ENCODE results near the gene DUSP21. TPM values are rescaled to one million over a fixed set of nuclear protein-coding genes. Genes with fewer than 3 reads are reported as not detected.

DUSP21 gene
- polyA plus RNA-seq, 1 of the 3 experiments (the other 2 are of a cell fraction): not detected

DNA sequence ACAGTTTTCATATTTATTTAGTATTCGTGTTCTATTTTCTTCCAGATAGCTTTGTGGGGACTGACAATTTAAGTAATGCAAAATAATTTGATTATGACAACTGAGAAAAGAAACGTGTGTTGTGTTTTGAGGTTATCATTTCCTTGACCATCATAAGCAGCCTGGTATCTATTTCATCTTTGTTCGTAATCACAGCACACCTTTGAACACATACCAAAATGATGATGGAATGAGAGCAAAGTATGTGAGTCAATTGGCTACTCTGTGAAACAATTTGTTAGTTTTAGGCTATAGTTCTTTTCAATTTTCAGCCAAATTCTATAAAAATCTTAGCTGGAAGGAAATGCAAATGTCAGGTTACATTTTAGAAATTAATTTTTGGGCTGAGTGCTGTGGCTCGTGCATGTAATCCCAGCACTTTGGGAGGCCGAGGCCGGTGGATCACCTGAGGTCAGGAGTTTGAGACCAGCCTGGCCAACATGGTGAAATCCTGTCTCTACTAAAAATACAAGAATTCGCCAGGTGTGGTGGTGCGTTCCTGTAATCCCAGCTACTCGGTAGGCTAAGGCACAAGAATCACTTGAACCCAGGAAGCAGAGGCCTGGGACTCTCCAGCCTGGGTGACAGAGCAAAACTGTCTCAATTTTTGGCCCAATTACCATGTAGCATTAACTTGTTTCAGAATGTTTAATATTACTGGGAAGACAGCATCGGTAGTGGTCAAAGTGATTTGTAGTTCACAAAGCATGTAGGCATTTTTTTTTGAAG lies 1.1 kb upstream of the DUSP21 start:
- POLR2A ChIA-PET: no interaction called here
- no peaks in the 10 kb centered on the region for H3K9me2 ChIP-seq
- H3K9ac ChIP-seq: no peak overlapping the region
- H3K27me3 ChIP-seq (ENCODE audit: insufficient read depth): no peaks in the 10 kb centered on the region; the same call in 1 of the 2 replicates
- no peak overlapping the region for H3K4me2 ChIP-seq
- CTCF ChIA-PET: interaction anchor here (0.6 kb wide), 1 partner anchor 24 kb away, joined by 3 read pairs; no protein-coding TSS in a partner anchor
- WGBS (ENCODE audit: low lambda C conversion rate): 49% methylated on average over 10 of the region's 10 CpGs
- H3K36me3 ChIP-seq (replicated peaks in 1 of 2; ENCODE audit: control insufficient read depth in 1 of 2, insufficient read depth in 2 of 2, low read length in 1 of 2): no peaks in the 10 kb centered on the region
- H3K4me1 ChIP-seq (ENCODE audit: control insufficient read depth in 1 of 2, insufficient read depth in 2 of 2, low read depth in 1 of 2, low read length in 1 of 2): no peaks in the 10 kb centered on the region
- no peaks in the 10 kb centered on the region for H3K79me2 ChIP-seq (ENCODE audit: insufficient read depth)
- no peak for TF ChIP-seq IRF3 (IDR thresholded peaks at IDR 0.05; ENCODE audit: low read depth, low read length)
- TF ChIP-seq RFX5 (IDR thresholded peaks at IDR 0.05; ENCODE audit: low read length): no peak
- TF ChIP-seq FOXJ3 (CRISPR knock-in tag; IDR thresholded peaks at IDR 0.05): no peak
- no peak for TF ChIP-seq SIN3A (IDR thresholded peaks at IDR 0.05; ENCODE audit: borderline replicate concordance, low read depth, low read length)
- TF ChIP-seq RXRA (IDR thresholded peaks at IDR 0.05; ENCODE audit: borderline replicate concordance, low read depth): no peak
- H3K4me3 ChIP-seq (ENCODE audit: low read depth in 2 of 2, low read length in 1 of 2): no peak overlapping the region
- no peak overlapping the region for H3K27ac ChIP-seq (ENCODE audit: low read depth in 2 of 2, low read length in 1 of 2)
- no peaks in the 10 kb centered on the region for H4K20me1 ChIP-seq (ENCODE audit: insufficient read depth)
- no peak overlapping the region for H2AFZ ChIP-seq (ENCODE audit: low read depth)
- no peak for DNase-seq
- H3F3A ChIP-seq (replicated peaks; ENCODE audit: insufficient read depth): no peaks in the 10 kb centered on the region
- H3K9me3 ChIP-seq: no peaks in the 10 kb centered on the region

DNA sequence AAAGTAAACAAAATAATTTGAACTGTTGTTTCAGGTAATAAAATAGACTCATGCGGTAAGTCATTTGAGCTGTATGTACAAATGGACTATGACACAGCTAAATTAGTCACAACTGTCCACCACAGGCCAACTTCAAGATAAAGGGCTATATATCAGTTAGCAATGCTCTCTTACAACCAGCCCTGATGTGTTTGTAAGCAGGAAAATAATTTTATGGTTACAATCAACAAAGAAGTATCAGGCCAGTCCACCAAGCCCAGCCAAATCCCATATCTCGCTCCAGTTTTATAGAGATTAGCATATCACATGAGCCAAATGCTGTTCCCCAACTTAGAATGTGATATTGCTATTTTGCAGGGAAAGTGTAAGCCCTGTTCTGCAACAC lies 511 bp upstream of the DUSP21 start:
- Histone ChIP-seq H3K27me3 (ENCODE audit: insufficient read depth) (no peaks in the 10 kb centered on the region; the same call in 1 of the 2 replicates), H3F3A (replicated peaks; ENCODE audit: insufficient read depth) (no peaks in the 10 kb centered on the region), H3K79me2 (ENCODE audit: insufficient read depth) (no peaks in the 10 kb centered on the region), H2AFZ (ENCODE audit: low read depth) (no peak overlapping the region), H3K36me3 (replicated peaks in 1 of 2; ENCODE audit: control insufficient read depth in 1 of 2, insufficient read depth in 2 of 2, low read length in 1 of 2) (no peaks in the 10 kb centered on the region), H3K9me2 (no peaks in the 10 kb centered on the region), H3K4me1 (ENCODE audit: control insufficient read depth in 1 of 2, insufficient read depth in 2 of 2, low read depth in 1 of 2, low read length in 1 of 2) (no peaks in the 10 kb centered on the region), H3K4me3 (ENCODE audit: low read depth in 2 of 2, low read length in 1 of 2) (no peak overlapping the region), H3K9me3 (no peaks in the 10 kb centered on the region), H3K9ac (no peak overlapping the region), H4K20me1 (ENCODE audit: insufficient read depth) (no peaks in the 10 kb centered on the region), H3K27ac (ENCODE audit: low read depth in 2 of 2, low read length in 1 of 2) (no peak overlapping the region), H3K4me2 (no peak overlapping the region)
- 52% methylated on average over 2 of the region's 2 CpGs for WGBS (ENCODE audit: low lambda C conversion rate)
- POLR2A ChIA-PET: no interaction called here
- CTCF ChIA-PET: interaction anchor here (0.6 kb wide), 1 partner anchor 25 kb away, joined by 3 read pairs; no protein-coding TSS in a partner anchor
- no peak for DNase-seq
- TF ChIP-seq MAX (IDR thresholded peaks at IDR 0.05; ENCODE audit: low read depth): no peak
- TF ChIP-seq TAF1 (IDR thresholded peaks at IDR 0.05; ENCODE audit: borderline replicate concordance, low read depth, low read length): no peak
- TF ChIP-seq RXRA (IDR thresholded peaks at IDR 0.05; ENCODE audit: borderline replicate concordance, low read depth): no peak
- no peak for TF ChIP-seq SIN3A (IDR thresholded peaks at IDR 0.05; ENCODE audit: borderline replicate concordance, low read depth, low read length)
- no peak for TF ChIP-seq PBX3 (IDR thresholded peaks at IDR 0.05)
- no peak for TF ChIP-seq IRF3 (IDR thresholded peaks at IDR 0.05; ENCODE audit: low read depth, low read length)
- no peak for TF ChIP-seq SMC3 (IDR thresholded peaks at IDR 0.05; ENCODE audit: low read depth, low read length)
- no peak for TF ChIP-seq REST (IDR thresholded peaks at IDR 0.05; ENCODE audit: low read depth, low read length)
- no peak for TF ChIP-seq USF2 (IDR thresholded peaks at IDR 0.05; ENCODE audit: borderline replicate concordance, low read depth, low read length)
- TF ChIP-seq GABPA (IDR thresholded peaks at IDR 0.05; ENCODE audit: low read depth): no peak
- no peak for TF ChIP-seq POLR2AphosphoS5 (IDR thresholded peaks at IDR 0.05; ENCODE audit: low read depth, low read length)
- no peak for TF ChIP-seq RAD21 (IDR thresholded peaks at IDR 0.05; ENCODE audit: low read length)
- no peak for TF ChIP-seq FOXJ3 (CRISPR knock-in tag; IDR thresholded peaks at IDR 0.05)
- TF ChIP-seq YY1 (IDR thresholded peaks at IDR 0.05; ENCODE audit: low read depth): no peak
- TF ChIP-seq EZH2phosphoT487 (IDR thresholded peaks at IDR 0.05; ENCODE audit: borderline replicate concordance, low read depth): no peak
- no peak for TF ChIP-seq ELF1 (IDR thresholded peaks at IDR 0.05)

All from SK-N-SH (cell line).